ENCODE measurements around the gene LRP5.
A peak's percentile ranks its signal among the peaks of the same experiment; 100 is the strongest.
"Not testable (repeated sequence)": the region's sequence is repeated elsewhere in the genome, so short reads cannot be mapped to it uniquely, and the experiment has no call there.

LRP5 gene

DNA sequence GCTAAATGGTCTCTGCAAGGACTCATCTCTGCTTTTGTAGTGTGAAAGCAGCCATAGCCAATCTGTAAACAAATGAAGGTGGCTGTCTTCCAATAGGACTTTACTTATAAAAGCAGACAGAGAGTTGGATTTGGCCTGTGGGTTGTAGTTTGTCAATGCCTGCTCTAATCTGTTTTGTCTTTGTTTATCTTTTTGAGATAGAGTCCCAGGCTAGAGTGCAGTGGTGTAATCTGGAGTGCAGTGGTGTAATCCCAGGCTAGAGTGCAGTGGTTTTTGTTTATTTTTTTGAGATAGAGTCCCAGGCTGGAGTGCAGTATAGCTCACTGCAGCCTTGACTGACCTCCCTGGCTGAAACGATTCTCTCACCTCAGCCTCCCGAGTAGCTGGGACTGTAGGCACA, 156.7 kb downstream of the LRP5 start:
- DNase-seq (ENCODE audit: low read depth), result no peak
- no peak overlapping the region for H3K4me3 ChIP-seq (ENCODE audit: control insufficient read depth, low read depth, low read length)
- TF ChIP-seq, protein P1, sequence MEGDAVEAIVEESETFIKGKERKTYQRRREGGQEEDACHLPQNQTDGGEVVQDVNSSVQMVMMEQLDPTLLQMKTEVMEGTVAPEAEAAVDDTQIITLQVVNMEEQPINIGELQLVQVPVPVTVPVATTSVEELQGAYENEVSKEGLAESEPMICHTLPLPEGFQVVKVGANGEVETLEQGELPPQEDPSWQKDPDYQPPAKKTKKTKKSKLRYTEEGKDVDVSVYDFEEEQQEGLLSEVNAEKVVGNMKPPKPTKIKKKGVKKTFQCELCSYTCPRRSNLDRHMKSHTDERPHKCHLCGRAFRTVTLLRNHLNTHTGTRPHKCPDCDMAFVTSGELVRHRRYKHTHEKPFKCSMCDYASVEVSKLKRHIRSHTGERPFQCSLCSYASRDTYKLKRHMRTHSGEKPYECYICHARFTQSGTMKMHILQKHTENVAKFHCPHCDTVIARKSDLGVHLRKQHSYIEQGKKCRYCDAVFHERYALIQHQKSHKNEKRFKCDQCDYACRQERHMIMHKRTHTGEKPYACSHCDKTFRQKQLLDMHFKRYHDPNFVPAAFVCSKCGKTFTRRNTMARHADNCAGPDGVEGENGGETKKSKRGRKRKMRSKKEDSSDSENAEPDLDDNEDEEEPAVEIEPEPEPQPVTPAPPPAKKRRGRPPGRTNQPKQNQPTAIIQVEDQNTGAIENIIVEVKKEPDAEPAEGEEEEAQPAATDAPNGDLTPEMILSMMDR (IDR thresholded peaks at IDR 0.05; ENCODE audit: control insufficient read depth, insufficient read depth, low read depth, low read length, missing control alignments), result no peak

DNA sequence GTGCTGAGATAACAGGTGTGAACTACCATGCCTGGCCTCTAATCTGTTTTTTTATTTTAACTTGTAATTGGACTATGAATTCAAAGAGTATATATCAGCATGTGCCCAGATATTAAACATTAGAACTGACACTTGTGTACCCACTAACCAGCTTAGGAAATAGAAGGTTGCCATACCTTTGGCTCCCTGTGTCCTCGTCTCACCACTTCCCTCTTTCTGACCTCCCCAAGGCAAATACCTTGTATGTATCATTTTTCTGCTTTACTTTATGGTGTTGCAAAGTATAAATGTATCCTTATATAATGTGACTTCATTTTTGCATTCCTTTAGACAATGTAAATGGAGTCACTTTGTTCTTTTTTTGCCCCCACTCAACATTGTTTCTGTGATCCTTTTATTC, 157.3 kb downstream of the LRP5 start:
- H3K4me3 ChIP-seq (ENCODE audit: control insufficient read depth, low read depth, low read length), result no peak overlapping the region
- TF ChIP-seq, protein P1 (IDR thresholded peaks at IDR 0.05; ENCODE audit: control insufficient read depth, insufficient read depth, low read depth, low read length, missing control alignments), result no peak
- DNase-seq (ENCODE audit: low read depth), result no peak

DNA sequence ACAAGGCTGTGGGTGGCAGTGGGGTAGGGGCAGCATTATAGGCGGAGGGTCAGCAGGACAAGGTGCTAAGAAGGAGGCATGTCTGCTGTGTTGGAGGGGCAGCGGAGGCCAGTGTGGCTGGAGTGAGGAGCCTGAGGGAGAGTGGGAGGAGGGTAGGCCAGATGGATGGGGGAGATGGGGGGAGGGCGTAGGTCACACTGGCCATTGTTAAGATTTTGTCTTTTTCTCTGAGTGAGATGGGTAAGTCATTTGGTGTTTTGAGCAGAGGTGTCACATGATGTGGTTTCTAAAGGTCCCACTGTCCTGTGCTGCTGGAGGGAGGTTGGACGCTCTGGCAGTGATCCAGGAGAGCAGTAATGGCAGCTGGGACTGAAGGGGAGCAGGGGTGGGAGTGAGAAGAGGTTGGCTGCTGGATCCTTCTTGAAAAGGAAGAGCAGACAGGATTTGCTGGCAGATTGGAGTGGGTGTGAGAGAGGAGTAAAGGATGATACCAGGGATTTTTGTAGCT, 158.0 kb downstream of the LRP5 start:
- TF ChIP-seq, protein P1 (IDR thresholded peaks at IDR 0.05; ENCODE audit: control insufficient read depth, insufficient read depth, low read depth, low read length, missing control alignments), result no peak
- no peak for DNase-seq (ENCODE audit: low read depth)
- H3K4me3 ChIP-seq (ENCODE audit: control insufficient read depth, low read depth, low read length), result no peak overlapping the region

GRCh38 chr11:68471360-68472340, 159.3 kb downstream of the LRP5 start:
- DNase-seq (ENCODE audit: low read depth), result peak; percentile 92
- H3K4me3 ChIP-seq (ENCODE audit: control insufficient read depth, low read depth, low read length), result no peak overlapping the region
- TF ChIP-seq, protein P1 (IDR thresholded peaks at IDR 0.05; ENCODE audit: control insufficient read depth, insufficient read depth, low read depth, low read length, missing control alignments), result peak; percentile 2

DNA sequence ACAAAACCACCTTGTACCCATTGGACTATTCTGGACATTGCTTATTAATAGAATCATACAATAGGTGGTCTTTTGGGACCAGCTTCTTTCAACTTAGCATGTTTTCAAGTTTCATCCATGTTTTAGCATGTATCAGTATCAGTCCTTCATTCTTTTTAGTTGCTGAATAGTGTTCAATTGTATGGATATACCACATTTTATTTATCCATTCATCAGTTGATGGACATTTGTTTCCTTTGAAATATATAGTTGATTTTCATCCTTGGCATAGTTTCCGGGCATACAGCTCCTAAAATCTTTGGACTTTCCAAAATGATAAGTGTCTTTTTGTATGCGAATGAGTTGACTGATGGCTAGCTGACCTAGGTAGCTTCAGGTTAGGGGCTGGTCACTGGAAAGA, 160.4 kb downstream of the LRP5 start:
- TF ChIP-seq, protein P1 (IDR thresholded peaks at IDR 0.05; ENCODE audit: control insufficient read depth, insufficient read depth, low read depth, low read length, missing control alignments), result no peak
- no peak for DNase-seq (ENCODE audit: low read depth)
- no peak overlapping the region for H3K4me3 ChIP-seq (ENCODE audit: control insufficient read depth, low read depth, low read length)

DNA sequence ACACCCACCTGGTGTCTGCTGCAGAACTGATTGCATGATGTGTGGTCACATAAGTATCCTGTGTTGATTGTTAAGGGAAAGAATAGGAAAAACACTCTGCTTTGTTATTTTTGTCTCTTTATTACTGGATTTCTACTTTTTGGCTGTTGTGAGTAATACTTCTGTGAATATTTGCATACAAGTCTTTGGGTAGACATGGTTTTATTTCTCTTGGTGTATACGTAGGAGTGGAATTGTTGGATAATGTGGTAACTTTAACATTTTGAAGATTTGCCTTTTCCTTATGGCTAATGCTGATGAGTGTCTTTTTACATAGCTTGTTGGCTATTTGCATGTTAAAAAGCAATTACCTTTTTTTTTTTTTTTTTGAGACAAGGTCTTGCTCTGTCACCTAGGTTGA, 161.3 kb downstream of the LRP5 start:
- H3K4me3 ChIP-seq (ENCODE audit: control insufficient read depth, low read depth, low read length), result no peak overlapping the region

DNA sequence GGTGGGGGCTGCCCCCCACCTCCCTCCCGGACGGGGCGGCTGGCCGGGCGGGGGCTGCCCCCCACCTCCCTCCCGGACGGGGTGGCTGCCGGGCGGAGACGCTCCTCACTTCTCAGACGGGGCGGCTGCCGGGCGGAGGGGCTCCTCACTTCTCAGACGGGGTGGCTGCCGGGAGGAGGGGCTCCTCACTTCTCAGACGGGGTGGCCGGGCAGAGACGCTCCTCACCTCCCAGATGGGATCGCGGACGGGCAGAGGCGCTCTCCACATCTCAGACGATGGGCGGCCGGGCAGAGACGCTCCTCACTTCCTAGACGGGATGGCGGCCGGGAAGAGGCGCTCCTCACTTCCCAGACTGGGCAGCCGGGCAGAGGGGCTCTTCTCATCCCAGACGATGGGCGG, 163.2 kb downstream of the LRP5 start:
- not testable (repeated sequence) for DNase-seq (ENCODE audit: low read depth)

More for the DNA sequence above, 161.3 kb downstream of the LRP5 start:
- DNase-seq (ENCODE audit: low read depth), result no peak
- TF ChIP-seq, protein P1 (IDR thresholded peaks at IDR 0.05; ENCODE audit: control insufficient read depth, insufficient read depth, low read depth, low read length, missing control alignments), result no peak

More for the DNA sequence above, 163.2 kb downstream of the LRP5 start:
- not testable (repeated sequence) for H3K4me3 ChIP-seq (ENCODE audit: control insufficient read depth, low read depth, low read length)

All from AG09309 (cell line).